GM23338 (cell line): Measurements from ENCODE around the gene MBNL1. TPM values are rescaled to one million over a fixed set of nuclear protein-coding genes. Genes with fewer than 3 reads are reported as not detected.
A peak's percentile ranks its signal among the peaks of the same experiment; 100 is the strongest.

Experiments
- ATAC-seq: fragments of 200-7000 bp; cut with Tn5 transposase; 3 replicates; pipeline ENCODE4 v1.9.1; 2020
- DNase-seq: peaks from one replicate; pipeline ENCODE4 v3.0.0-alpha.2; 2015; ENCODE audit warnings: low spot score
- H2AFZ ChIP-seq: fragments of 200-600 bp; sonication (generic); 2 replicates; pipeline ENCODE4 v1.8.0; 2016; ENCODE audit warnings: antibody characterized with exemption, mild to moderate bottlenecking, moderate library complexity
- H3F3A ChIP-seq: fragments of 200-600 bp; sonication (generic); replicated peaks from 2 replicates; pipeline ENCODE4 v1.8.0; 2017; ENCODE audit warnings: antibody characterized with exemption, mixed run types, low read depth
- H3K27ac ChIP-seq: fragments of 200-600 bp; sonication (generic); 2 replicates; pipeline ENCODE4 v1.6.1; 2016; ENCODE audit warnings: low read depth
- H3K27me3 ChIP-seq: fragments of 200-600 bp; sonication (generic); 2 replicates; pipeline ENCODE4 v1.8.0; 2016; ENCODE audit warnings: mild to moderate bottlenecking, mixed run types, moderate library complexity; ENCODE audit not compliant: insufficient read depth
- H3K36me3 ChIP-seq: fragments of 200-600 bp; sonication (generic); 2 replicates; pipeline ENCODE4 v1.8.0; 2016; ENCODE audit warnings: mild to moderate bottlenecking; ENCODE audit not compliant: insufficient read depth
- H3K4me1 ChIP-seq: fragments of 200-600 bp; sonication (generic); 2 replicates; pipeline ENCODE4 v1.8.0; 2016; ENCODE audit warnings: mild to moderate bottlenecking, moderate library complexity; ENCODE audit not compliant: insufficient read depth
- H3K4me2 ChIP-seq: fragments of 200-600 bp; sonication (generic); 2 replicates; pipeline ENCODE4 v1.7.1; 2017; ENCODE audit warnings: mixed run types
- H3K4me3 ChIP-seq: fragments of 200-600 bp; sonication (generic); 2 replicates; pipeline ENCODE4 v1.6.1; 2016; ENCODE audit warnings: mixed run types
- H3K79me2 ChIP-seq: fragments of 200-600 bp; sonication (generic); replicated peaks from 2 replicates; pipeline ENCODE4 v1.8.0; 2017; ENCODE audit warnings: mild to moderate bottlenecking; ENCODE audit not compliant: insufficient read depth
- H3K9me2 ChIP-seq: fragments of 200-600 bp; sonication (generic); 2 replicates; pipeline ENCODE4 v1.8.0; 2017; ENCODE audit not compliant: insufficient read depth
- H4K20me1 ChIP-seq: fragments of 200-600 bp; sonication (generic); replicated peaks from 2 replicates; pipeline ENCODE4 v1.8.0; 2017; ENCODE audit warnings: mild to moderate bottlenecking; ENCODE audit not compliant: insufficient read depth
- H3K27ac Mint-ChIP-seq: 2 replicates; pipeline ENCODE4 v1.8.0; 2020; ENCODE audit warnings: inconsistent platforms, mild to moderate bottlenecking, moderate library complexity, mixed read lengths
- H3K27me3 Mint-ChIP-seq: 3 replicates; pipeline ENCODE4 v1.8.0; 2022; ENCODE audit warnings: low read depth, mild to moderate bottlenecking, moderate library complexity, mixed read lengths, inconsistent platforms; ENCODE audit not compliant: insufficient read depth, poor library complexity
- H3K36me3 Mint-ChIP-seq: 3 replicates; pipeline ENCODE4 v1.8.0; 2021; ENCODE audit warnings: low read depth, mild to moderate bottlenecking, inconsistent platforms, moderate library complexity, mixed read lengths
- H3K4me1 Mint-ChIP-seq: 3 replicates; pipeline ENCODE4 v1.8.0; 2020; ENCODE audit warnings: mild to moderate bottlenecking, inconsistent platforms, mixed read lengths
- H3K4me3 Mint-ChIP-seq: 3 replicates; pipeline ENCODE4 v1.8.0; 2021; ENCODE audit warnings: moderate library complexity, mild to moderate bottlenecking, inconsistent platforms, mixed read lengths
- H3K9me3 Mint-ChIP-seq: 3 replicates; pipeline ENCODE4 v1.8.0; 2020; ENCODE audit warnings: moderate library complexity, mild to moderate bottlenecking, inconsistent platforms, mixed read lengths
- CREB1 ChIP-seq: fragments of 250-450 bp; sonication (Bioruptor Pico); IDR thresholded peaks from 2 replicates; pipeline ENCODE4 v1.5.0; 2020; ENCODE audit warnings: low read depth, mild to moderate bottlenecking, moderate library complexity
- EZH2 ChIP-seq: fragments of 200-600 bp; sonication (generic); IDR thresholded peaks from one replicate; pipeline ENCODE4 v1.8.0; 2017; ENCODE audit warnings: antibody characterized with exemption, mild to moderate bottlenecking, low read depth; ENCODE audit not compliant: unreplicated experiment
- JUNB ChIP-seq: IDR thresholded peaks from one replicate; pipeline ENCODE4 v1.6.1; 2016; ENCODE audit warnings: antibody characterized with exemption; ENCODE audit not compliant: unreplicated experiment
- POLR2AphosphoS5 ChIP-seq: IDR thresholded peaks from 2 replicates; pipeline ENCODE4 v1.6.1; 2016; ENCODE audit warnings: antibody characterized with exemption, low read depth
- ZNF331 ChIP-seq: fragments of 250-450 bp; sonication (Bioruptor Pico); IDR thresholded peaks from 2 replicates; pipeline ENCODE4 v1.5.0; 2020; ENCODE audit warnings: low read depth, mild to moderate bottlenecking, moderate library complexity
- polyA plus RNA-seq: library from polyadenylated mRNA; unstranded; fragments of >200 nt; fragmentation: Nextera tagmentation; extraction: Ambion mirVana; gene quantifications from 2 replicates; pipeline ENCODE4 v1.2.1, GENCODE V29; 2016
- total RNA-seq: library from RNA; depleted of rRNA; stranded (reverse); fragments of >200 nt; shearing (Covaris generic); gene quantifications from 2 replicates; pipeline ENCODE4 v1.2.3, GENCODE V29; 2014
- TF ChIP-seq, protein P1 (sequence below): fragments of 250-450 bp; sonication (Bioruptor Pico); IDR thresholded peaks from 2 replicates; pipeline ENCODE4 v1.5.0; 2020; ENCODE audit warnings: mild to moderate bottlenecking, moderate library complexity
- TF ChIP-seq, protein P2 (sequence below): IDR thresholded peaks from 2 replicates; pipeline ENCODE4 v1.6.1; 2016; ENCODE audit warnings: antibody characterized with exemption

MBNL1 gene
- total and polyA plus RNA-seq, 2 experiments from 2014 or later = 9.4 to 23.2 TPM

DNA sequence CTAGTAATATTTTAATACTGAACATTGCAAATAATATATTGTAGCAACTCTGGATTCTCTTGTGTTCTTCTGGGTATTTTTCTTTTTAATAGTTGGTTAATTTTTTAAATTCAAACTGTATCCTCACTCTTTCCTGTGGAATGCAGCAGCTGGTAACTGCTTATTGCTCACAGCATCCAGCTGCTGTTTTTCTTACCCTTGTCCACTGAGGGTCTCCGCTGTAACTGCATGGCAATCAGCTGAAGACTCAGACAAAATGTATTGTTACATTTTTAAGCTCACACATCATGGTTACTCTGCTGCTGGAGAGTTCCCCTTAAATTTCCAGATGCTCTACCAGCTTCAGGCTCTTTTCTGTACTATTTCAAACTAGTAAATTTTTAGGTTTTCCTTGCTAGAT is 227.6 kb downstream of the MBNL1 start (continued):
- TF ChIP-seq, protein P1, sequence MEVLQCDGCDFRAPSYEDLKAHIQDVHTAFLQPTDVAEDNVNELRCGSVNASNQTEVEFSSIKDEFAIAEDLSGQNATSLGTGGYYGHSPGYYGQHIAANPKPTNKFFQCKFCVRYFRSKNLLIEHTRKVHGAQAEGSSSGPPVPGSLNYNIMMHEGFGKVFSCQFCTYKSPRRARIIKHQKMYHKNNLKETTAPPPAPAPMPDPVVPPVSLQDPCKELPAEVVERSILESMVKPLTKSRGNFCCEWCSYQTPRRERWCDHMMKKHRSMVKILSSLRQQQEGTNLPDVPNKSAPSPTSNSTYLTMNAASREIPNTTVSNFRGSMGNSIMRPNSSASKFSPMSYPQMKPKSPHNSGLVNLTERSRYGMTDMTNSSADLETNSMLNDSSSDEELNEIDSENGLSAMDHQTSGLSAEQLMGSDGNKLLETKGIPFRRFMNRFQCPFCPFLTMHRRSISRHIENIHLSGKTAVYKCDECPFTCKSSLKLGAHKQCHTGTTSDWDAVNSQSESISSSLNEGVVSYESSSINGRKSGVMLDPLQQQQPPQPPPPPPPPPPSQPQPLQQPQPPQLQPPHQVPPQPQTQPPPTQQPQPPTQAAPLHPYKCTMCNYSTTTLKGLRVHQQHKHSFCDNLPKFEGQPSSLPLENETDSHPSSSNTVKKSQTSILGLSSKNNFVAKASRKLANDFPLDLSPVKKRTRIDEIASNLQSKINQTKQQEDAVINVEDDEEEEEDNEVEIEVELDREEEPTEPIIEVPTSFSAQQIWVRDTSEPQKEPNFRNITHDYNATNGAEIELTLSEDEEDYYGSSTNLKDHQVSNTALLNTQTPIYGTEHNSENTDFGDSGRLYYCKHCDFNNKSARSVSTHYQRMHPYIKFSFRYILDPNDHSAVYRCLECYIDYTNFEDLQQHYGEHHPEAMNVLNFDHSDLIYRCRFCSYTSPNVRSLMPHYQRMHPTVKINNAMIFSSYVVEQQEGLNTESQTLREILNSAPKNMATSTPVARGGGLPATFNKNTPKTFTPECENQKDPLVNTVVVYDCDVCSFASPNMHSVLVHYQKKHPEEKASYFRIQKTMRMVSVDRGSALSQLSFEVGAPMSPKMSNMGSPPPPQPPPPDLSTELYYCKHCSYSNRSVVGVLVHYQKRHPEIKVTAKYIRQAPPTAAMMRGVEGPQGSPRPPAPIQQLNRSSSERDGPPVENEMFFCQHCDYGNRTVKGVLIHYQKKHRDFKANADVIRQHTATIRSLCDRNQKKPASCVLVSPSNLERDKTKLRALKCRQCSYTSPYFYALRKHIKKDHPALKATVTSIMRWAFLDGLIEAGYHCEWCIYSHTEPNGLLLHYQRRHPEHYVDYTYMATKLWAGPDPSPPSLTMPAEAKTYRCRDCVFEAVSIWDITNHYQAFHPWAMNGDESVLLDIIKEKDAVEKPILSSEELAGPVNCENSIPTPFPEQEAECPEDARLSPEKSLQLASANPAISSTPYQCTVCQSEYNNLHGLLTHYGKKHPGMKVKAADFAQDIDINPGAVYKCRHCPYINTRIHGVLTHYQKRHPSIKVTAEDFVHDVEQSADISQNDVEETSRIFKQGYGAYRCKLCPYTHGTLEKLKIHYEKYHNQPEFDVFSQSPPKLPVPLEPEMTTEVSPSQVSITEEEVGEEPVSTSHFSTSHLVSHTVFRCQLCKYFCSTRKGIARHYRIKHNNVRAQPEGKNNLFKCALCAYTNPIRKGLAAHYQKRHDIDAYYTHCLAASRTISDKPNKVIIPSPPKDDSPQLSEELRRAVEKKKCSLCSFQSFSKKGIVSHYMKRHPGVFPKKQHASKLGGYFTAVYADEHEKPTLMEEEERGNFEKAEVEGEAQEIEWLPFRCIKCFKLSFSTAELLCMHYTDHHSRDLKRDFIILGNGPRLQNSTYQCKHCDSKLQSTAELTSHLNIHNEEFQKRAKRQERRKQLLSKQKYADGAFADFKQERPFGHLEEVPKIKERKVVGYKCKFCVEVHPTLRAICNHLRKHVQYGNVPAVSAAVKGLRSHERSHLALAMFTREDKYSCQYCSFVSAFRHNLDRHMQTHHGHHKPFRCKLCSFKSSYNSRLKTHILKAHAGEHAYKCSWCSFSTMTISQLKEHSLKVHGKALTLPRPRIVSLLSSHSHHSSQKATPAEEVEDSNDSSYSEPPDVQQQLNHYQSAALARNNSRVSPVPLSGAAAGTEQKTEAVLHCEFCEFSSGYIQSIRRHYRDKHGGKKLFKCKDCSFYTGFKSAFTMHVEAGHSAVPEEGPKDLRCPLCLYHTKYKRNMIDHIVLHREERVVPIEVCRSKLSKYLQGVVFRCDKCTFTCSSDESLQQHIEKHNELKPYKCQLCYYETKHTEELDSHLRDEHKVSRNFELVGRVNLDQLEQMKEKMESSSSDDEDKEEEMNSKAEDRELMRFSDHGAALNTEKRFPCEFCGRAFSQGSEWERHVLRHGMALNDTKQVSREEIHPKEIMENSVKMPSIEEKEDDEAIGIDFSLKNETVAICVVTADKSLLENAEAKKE (CRISPR knock-in tag) = no peak
- no peak for TF ChIP-seq POLR2AphosphoS5
- no peak for TF ChIP-seq EZH2
- TF ChIP-seq ZNF331 (CRISPR knock-in tag) = no peak

DNA sequence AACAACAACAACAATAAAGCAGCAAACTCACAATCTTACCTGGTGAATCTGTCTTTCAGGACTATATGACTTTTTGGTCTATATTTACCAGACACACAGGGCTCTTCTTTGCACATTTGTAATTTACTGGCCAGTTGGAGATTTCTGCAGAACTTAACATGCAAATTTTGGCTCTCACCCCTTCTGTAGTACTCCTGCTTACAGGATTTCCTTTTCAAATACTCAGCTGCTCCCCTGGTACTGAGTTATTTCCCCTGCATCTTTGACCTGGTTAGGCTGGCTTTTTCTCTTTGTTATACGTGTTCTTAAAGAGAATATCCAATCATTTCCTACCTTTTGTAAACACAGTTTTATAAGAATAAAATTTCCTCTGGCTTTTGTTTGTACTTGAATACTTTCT is 228.0 kb downstream of the MBNL1 start:
- Histone ChIP-seq H3F3A (no peaks in the 10 kb centered on the region), H3K4me1 (no peaks in the 10 kb centered on the region), H3K9me2 (no peaks in the 10 kb centered on the region), H3K4me2 (no peak overlapping the region), H3K27me3 (no peaks in the 10 kb centered on the region), H2AFZ (no peak overlapping the region), H3K79me2 (no peaks in the 10 kb centered on the region), H3K36me3 (no peaks in the 10 kb centered on the region), H3K4me3 (no peak overlapping the region), H3K27ac (no peak overlapping the region), H4K20me1 (no peaks in the 10 kb centered on the region)
- Mint-ChIP-seq H3K9me3 (no peaks in the 10 kb centered on the region; the same call in 1 of the 3 replicates), H3K27ac (no peak overlapping the region), H3K36me3 (no peaks in the 10 kb centered on the region; the same call in 2 of the 3 replicates), H3K27me3 (peaks cover 1% of the 10 kb centered on the region), H3K4me1 (peaks cover 19% of the 10 kb centered on the region; the same call in 2 of the 3 replicates), H3K4me3 (no peak overlapping the region)
- ATAC-seq (peak; percentile 71), DNase-seq (peak; percentile 29)
- TF ChIP-seq JUNB (no peak), CREB1 (CRISPR knock-in tag) (no peak), POLR2AphosphoS5 (no peak)
- TF ChIP-seq, protein P2, sequence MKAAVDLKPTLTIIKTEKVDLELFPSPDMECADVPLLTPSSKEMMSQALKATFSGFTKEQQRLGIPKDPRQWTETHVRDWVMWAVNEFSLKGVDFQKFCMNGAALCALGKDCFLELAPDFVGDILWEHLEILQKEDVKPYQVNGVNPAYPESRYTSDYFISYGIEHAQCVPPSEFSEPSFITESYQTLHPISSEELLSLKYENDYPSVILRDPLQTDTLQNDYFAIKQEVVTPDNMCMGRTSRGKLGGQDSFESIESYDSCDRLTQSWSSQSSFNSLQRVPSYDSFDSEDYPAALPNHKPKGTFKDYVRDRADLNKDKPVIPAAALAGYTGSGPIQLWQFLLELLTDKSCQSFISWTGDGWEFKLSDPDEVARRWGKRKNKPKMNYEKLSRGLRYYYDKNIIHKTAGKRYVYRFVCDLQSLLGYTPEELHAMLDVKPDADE = no peak
- TF ChIP-seq, protein P1 (CRISPR knock-in tag) = no peak
